CD4-positive, alpha-beta memory T cell (primary cell): ENCODE data around the gene BCR. TPM values are rescaled to one million over a fixed set of nuclear protein-coding genes. Genes with fewer than 3 reads are reported as not detected.

Experiments used
- CTCF ChIA-PET: fragments of 350-600 bp; sonication (Branson Sonifier 250); formaldehyde crosslinking; loops from one replicate; lab custom pipeline; 2021; ENCODE audit warnings: inconsistent platforms; ENCODE audit not compliant: partially characterized antibody; lab: Charles Lee
- POLR2A ChIA-PET: fragments of 350-600 bp; sonication (Branson Sonifier 250); formaldehyde crosslinking; loops from one replicate; lab custom pipeline; 2021; ENCODE audit not compliant: partially characterized antibody; lab: Charles Lee
- DNase-seq, 5 donors: peaks; one replicate each; pipeline versions ENCODE4 v3.0.0 to v3.0.0-alpha.2; 2020 to 2022; ENCODE audit warnings: mixed read lengths in 1 of 5
- H3K27ac ChIP-seq: one replicate; pipeline ENCODE4 v1.7.0; 2013; ENCODE audit warnings: low read depth, low read length
- H3K27me3 ChIP-seq: 2 replicates; pipeline ENCODE4 v1.7.0; 2013; ENCODE audit warnings: mild to moderate bottlenecking, low read length, moderate library complexity; ENCODE audit not compliant: insufficient read depth
- H3K36me3 ChIP-seq: 2 replicates; pipeline ENCODE4 v1.7.0; 2013; ENCODE audit warnings: mild to moderate bottlenecking, low read length, moderate library complexity; ENCODE audit not compliant: insufficient read depth
- H3K4me1 ChIP-seq: 2 replicates; pipeline ENCODE4 v1.7.0; 2013; ENCODE audit warnings: mild to moderate bottlenecking, low read length, moderate library complexity; ENCODE audit not compliant: insufficient read depth
- H3K4me3 ChIP-seq, 2 donors: one replicate each; pipeline ENCODE4 v1.7.0; 2013; ENCODE audit warnings: low read length in 2 of 2, mild to moderate bottlenecking in 1 of 2
- H3K9me3 ChIP-seq, 2 donors: one replicate each; pipeline ENCODE4 v1.7.0; 2013; ENCODE audit warnings: low read length in 2 of 2, control low read depth in 1 of 2; ENCODE audit not compliant: control insufficient read depth in 1 of 2
- H3K27ac Mint-ChIP-seq, 7 donors: one replicate each; pipeline ENCODE4 v1.8.0; 2020 to 2021; ENCODE audit warnings: mixed read lengths in 7 of 7, mild to moderate bottlenecking in 6 of 7, inconsistent platforms in 3 of 7, moderate library complexity in 3 of 7
- H3K27me3 Mint-ChIP-seq, 2 donors: one replicate each; pipeline ENCODE4 v1.8.0; 2020 to 2021; ENCODE audit warnings: mixed read lengths in 2 of 2
- H3K36me3 Mint-ChIP-seq, 2 donors: one replicate each; pipeline ENCODE4 v1.8.0; 2020 to 2021; ENCODE audit warnings: mixed read lengths in 2 of 2, inconsistent platforms in 1 of 2, mild to moderate bottlenecking in 1 of 2
- H3K4me1 Mint-ChIP-seq, 4 donors: one replicate each; pipeline ENCODE4 v1.8.0; 2020 to 2021; ENCODE audit warnings: mixed read lengths in 4 of 4, mild to moderate bottlenecking in 1 of 4
- H3K4me3 Mint-ChIP-seq, 8 donors: one replicate each; pipeline ENCODE4 v1.8.0; 2020 to 2021; ENCODE audit warnings: mixed read lengths in 8 of 8, mild to moderate bottlenecking in 7 of 8, moderate library complexity in 6 of 8, inconsistent platforms in 3 of 8
- H3K9me3 Mint-ChIP-seq, 8 donors: one replicate each; pipeline ENCODE4 v1.8.0; 2020 to 2021; ENCODE audit warnings: mixed read lengths in 8 of 8, mild to moderate bottlenecking in 5 of 8, inconsistent platforms in 3 of 8, moderate library complexity in 1 of 8
- intact Hi-C: fragments of 100-400 bp; cut with micrococcal nuclease; formaldehyde crosslinking; loops from one replicate; pipeline ENCODE4 v1.15.1; 2023
- polyA plus RNA-seq, 2 donors: library from polyadenylated mRNA; unstranded; fragments of 300-500 nt; fragmentation: Illumina TruSeq; gene quantifications; one replicate each; pipeline ENCODE4 v1.2.3, GENCODE V29; 2021
- total RNA-seq, 2 experiments: library from RNA; stranded (reverse); gene quantifications; one replicate each; pipeline ENCODE4 v1.2.3, GENCODE V29; 2021

Gene BCR
- total and polyA plus RNA-seq, 4 experiments from 2014 or later: 3.3 to 75.6 (median 51.2) TPM

GRCh38 chr22:23184764-23185113 lies 4.4 kb downstream of the BCR start:
- peak overlapping the region; percentile 5 for H3K27ac ChIP-seq
- intact Hi-C loops: loop anchor here (5.0 kb wide), 1 partner anchor 33 kb away; no protein-coding TSS in a partner anchor
- peaks cover 66% of the 10 kb centered on the region for H3K4me1 ChIP-seq

DNA sequence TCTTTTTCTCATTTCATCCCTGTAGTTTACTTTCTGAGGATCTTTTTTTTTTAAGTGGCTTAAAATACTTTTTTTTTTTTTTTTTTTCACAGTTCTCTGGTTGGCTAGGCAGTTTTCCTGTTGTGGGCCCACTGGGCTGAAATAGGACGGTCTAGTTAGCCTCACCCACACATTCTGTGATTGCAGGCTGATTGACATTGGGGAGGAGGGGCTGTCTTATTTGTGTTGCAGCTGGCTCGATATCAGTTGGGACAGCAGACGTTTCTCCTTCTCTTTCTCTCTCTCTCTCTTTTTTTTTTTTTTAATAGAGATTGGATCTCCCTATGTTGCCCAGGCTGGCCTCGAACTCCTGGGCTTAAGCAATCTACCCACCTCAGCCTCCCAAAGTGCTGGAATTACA lies 6.9 kb downstream of the BCR start:
- no peaks in the 10 kb centered on the region for H3K9me3 Mint-ChIP-seq
- peaks cover 60% of the 10 kb centered on the region for H3K4me1 ChIP-seq
- intact Hi-C loops: no loop called here
- peak overlapping the region in 2 of 8 donors; percentile 7 to 53 for H3K4me3 Mint-ChIP-seq
- no peak overlapping the region for H3K27ac ChIP-seq
- peak overlapping the region in 6 of 7 donors; percentile 49 to 90 (median 73) for H3K27ac Mint-ChIP-seq
- H3K9me3 ChIP-seq: no peaks in the 10 kb centered on the region
- ChIA-PET POLR2A (interaction anchor here (1.1 kb wide), 1 partner anchor 39 kb away, joined by 3 read pairs; no protein-coding TSS in a partner anchor), CTCF (interaction anchor here (0.6 to 1.5 kb wide), 5 partner anchors 47 to 491 kb away, joined by 3 to 5 read pairs (median 3); no protein-coding TSS in a partner anchor)
- H3K4me1 Mint-ChIP-seq: peaks cover 44 to 92% (median 68%) of the 10 kb centered on the region in 4 donors
- no peaks in the 10 kb centered on the region for H3K27me3 Mint-ChIP-seq
- H3K36me3 Mint-ChIP-seq: peaks cover 19 to 41% of the 10 kb centered on the region in 2 donors
- H3K36me3 ChIP-seq: no peaks in the 10 kb centered on the region
- H3K27me3 ChIP-seq: no peaks in the 10 kb centered on the region
- no peak for DNase-seq
- H3K4me3 ChIP-seq: no peak overlapping the region

More at GRCh38 chr22:23184764-23185113, 4.4 kb downstream of the BCR start:
- H3K36me3 ChIP-seq: no peaks in the 10 kb centered on the region
- no peaks in the 10 kb centered on the region for H3K27me3 Mint-ChIP-seq
- no peak for DNase-seq
- H3K4me3 ChIP-seq: no peak overlapping the region
- peak overlapping the region; percentile 50 to 90 (median 78) for H3K27ac Mint-ChIP-seq
- ChIA-PET POLR2A (no interaction called here), CTCF (interaction anchor here (1.3 to 17.4 kb wide), 3 partner anchors 11 to 99 kb away, joined by 3 to 423 read pairs (median 13); no protein-coding TSS in a partner anchor)
- H3K4me3 Mint-ChIP-seq: peak overlapping the region; percentile 63 to 98 (median 84)
- no peaks in the 10 kb centered on the region for H3K9me3 Mint-ChIP-seq
- peaks cover 14 to 29% of the 10 kb centered on the region in 2 donors for H3K36me3 Mint-ChIP-seq
- H3K9me3 ChIP-seq: no peaks in the 10 kb centered on the region
- no peaks in the 10 kb centered on the region for H3K27me3 ChIP-seq
- H3K4me1 Mint-ChIP-seq: peaks cover 43 to 79% (median 61%) of the 10 kb centered on the region in 4 donors

DNA sequence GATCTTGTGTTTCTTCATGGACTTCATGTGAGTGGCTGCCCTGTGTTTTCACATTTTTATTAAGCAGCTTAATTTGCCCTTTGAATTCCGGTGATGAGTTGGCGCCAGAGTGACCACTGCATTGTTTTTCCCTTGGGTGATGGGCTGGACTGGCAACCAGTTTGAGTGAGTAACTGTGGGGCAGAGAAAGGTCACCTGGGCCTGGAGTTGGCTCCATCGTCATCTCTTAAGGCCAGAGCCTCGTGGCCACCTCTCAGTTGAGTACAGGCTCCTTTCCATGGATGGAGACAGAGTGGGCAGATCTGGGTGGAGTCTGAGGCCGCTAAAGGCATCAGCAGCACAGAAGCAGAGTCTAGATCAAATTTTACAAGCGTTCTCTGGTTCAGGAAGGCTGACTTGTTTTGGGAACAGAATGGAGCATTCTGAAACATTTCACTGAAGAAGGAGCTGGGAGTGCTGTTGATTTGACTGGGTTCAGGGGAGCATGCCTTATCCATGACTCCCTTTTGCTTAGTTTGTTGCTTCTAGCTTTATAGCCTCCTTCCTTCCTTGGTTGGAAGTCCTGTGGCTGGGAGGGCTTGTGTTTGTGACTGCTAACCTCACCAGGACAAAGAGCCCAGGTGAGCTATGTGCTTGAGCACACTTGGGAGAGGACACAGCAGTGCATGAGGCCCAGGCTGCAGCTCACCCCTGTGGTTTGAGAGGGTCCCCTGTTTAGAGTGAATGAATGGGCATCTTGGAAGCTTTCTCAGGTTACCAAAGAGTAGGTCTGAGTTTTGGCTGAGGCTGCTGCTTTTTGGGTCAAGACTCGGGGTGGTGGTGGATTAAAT lies 7.8 kb downstream of the BCR start:
- Mint-ChIP-seq H3K27ac (peak overlapping the region; percentile 35 to 90 (median 63)), H3K9me3 (no peaks in the 10 kb centered on the region), H3K27me3 (no peaks in the 10 kb centered on the region), H3K4me1 (peaks cover 41 to 92% (median 66%) of the 10 kb centered on the region in 4 donors), H3K36me3 (peaks cover 19 to 45% of the 10 kb centered on the region in 2 donors), H3K4me3 (peak overlapping the region in 2 of 8 donors; percentile 9 to 53)
- Histone ChIP-seq H3K27ac (no peak overlapping the region), H3K27me3 (no peaks in the 10 kb centered on the region), H3K9me3 (no peaks in the 10 kb centered on the region), H3K36me3 (no peaks in the 10 kb centered on the region), H3K4me1 (peaks cover 54% of the 10 kb centered on the region), H3K4me3 (no peak overlapping the region)
- POLR2A ChIA-PET: no interaction called here
- CTCF ChIA-PET: interaction anchor here (1.5 kb wide), 1 partner anchor 55 kb away, joined by 3 read pairs; no protein-coding TSS in a partner anchor
- intact Hi-C loops: no loop called here
- no peak for DNase-seq

GRCh38 chr22:23190526-23190925 lies 10.2 kb downstream of the BCR start:
- no peaks in the 10 kb centered on the region for H3K27me3 ChIP-seq
- CTCF ChIA-PET: no interaction called here
- peaks cover 32% of the 10 kb centered on the region for H3K4me1 ChIP-seq
- Mint-ChIP-seq H3K27ac (no peak overlapping the region), H3K4me1 (peaks cover 31 to 78% (median 56%) of the 10 kb centered on the region in 4 donors), H3K4me3 (no peak overlapping the region), H3K9me3 (no peaks in the 10 kb centered on the region), H3K36me3 (peaks cover 19 to 48% of the 10 kb centered on the region in 2 donors), H3K27me3 (no peaks in the 10 kb centered on the region)
- H3K9me3 ChIP-seq: no peaks in the 10 kb centered on the region
- H3K27ac ChIP-seq: no peak overlapping the region
- peaks cover 4% of the 10 kb centered on the region for H3K36me3 ChIP-seq
- DNase-seq: no peak
- intact Hi-C loops: no loop called here
- POLR2A ChIA-PET: no interaction called here
- no peak overlapping the region for H3K4me3 ChIP-seq

- Mint-ChIP-seq H3K27me3 (no peaks in the 10 kb centered on the region), H3K9me3 (no peaks in the 10 kb centered on the region), H3K4me3 (no peak overlapping the region), H3K27ac (peak overlapping the region in 5 of 7 donors; percentile 32 to 72 (median 60)), H3K4me1 (peaks cover 28 to 71% (median 53%) of the 10 kb centered on the region in 4 donors), H3K36me3 (peaks cover 14 to 44% of the 10 kb centered on the region in 2 donors)
- Histone ChIP-seq H3K27ac (no peak overlapping the region), H3K36me3 (peaks cover 4% of the 10 kb centered on the region), H3K27me3 (no peaks in the 10 kb centered on the region), H3K4me1 (peaks cover 19% of the 10 kb centered on the region), H3K9me3 (no peaks in the 10 kb centered on the region), H3K4me3 (no peak overlapping the region)
- CTCF ChIA-PET: no interaction called here
- DNase-seq: no peak
- intact Hi-C loops: no loop called here
- POLR2A ChIA-PET: interaction anchor here (1.2 kb wide), 1 partner anchor 9 kb away, joined by 3 read pairs; no protein-coding TSS in a partner anchor
Measured at GRCh38 chr22:23192133-23192532, 11.8 kb downstream of the BCR start.

- peaks cover 29 to 70% (median 53%) of the 10 kb centered on the region in 4 donors for H3K4me1 Mint-ChIP-seq
- intact Hi-C loops: no loop called here
- H3K9me3 Mint-ChIP-seq: no peaks in the 10 kb centered on the region
- DNase-seq: no peak
- H3K36me3 ChIP-seq: peaks cover 4% of the 10 kb centered on the region
- H3K36me3 Mint-ChIP-seq: peaks cover 14 to 43% of the 10 kb centered on the region in 2 donors
- no peak overlapping the region for H3K4me3 ChIP-seq
- peak overlapping the region in 1 of 8 donors; percentile 26 for H3K4me3 Mint-ChIP-seq
- H3K27me3 ChIP-seq: no peaks in the 10 kb centered on the region
- H3K27ac ChIP-seq: no peak overlapping the region
- POLR2A ChIA-PET: interaction anchor here (1.2 kb wide), 1 partner anchor 10 kb away, joined by 3 read pairs; no protein-coding TSS in a partner anchor
- H3K4me1 ChIP-seq: peaks cover 16% of the 10 kb centered on the region
- CTCF ChIA-PET: no interaction called here
- no peaks in the 10 kb centered on the region for H3K9me3 ChIP-seq
- H3K27me3 Mint-ChIP-seq: no peaks in the 10 kb centered on the region
- H3K27ac Mint-ChIP-seq: peak overlapping the region in 3 of 7 donors; percentile 19 to 86 (median 74)
Measured at GRCh38 chr22:23192558-23192957, 12.2 kb downstream of the BCR start.
